ENCODE data around the gene IL4R. TPM values are rescaled to one million over a fixed set of nuclear protein-coding genes. Genes with fewer than 3 reads are reported as not detected.
"Not testable (repeated sequence)": the region's sequence is repeated elsewhere in the genome, so short reads cannot be mapped to it uniquely, and the experiment has no call there.

Gene IL4R
- total RNA-seq, 1 donor from 2014 or later = 34.5 TPM

GRCh38 chr16:27268376-27269299 is 45.1 kb upstream of the IL4R start, which contains the start of gene NSMCE1:
Gene NSMCE1, minus strand, starts transcription at chr16:27268772. Its CDS starts 11,202 bp downstream, at chr16:27257570.
- Mint-ChIP-seq H3K4me1 (ENCODE audit: unreplicated experiment) (peaks cover 12% of the 10 kb centered on the region), H3K27me3 (ENCODE audit: unreplicated experiment) (no peaks in the 10 kb centered on the region), H3K36me3 (ENCODE audit: unreplicated experiment) (no peaks in the 10 kb centered on the region), H3K9me3 (ENCODE audit: unreplicated experiment) (no peaks in the 10 kb centered on the region), H3K27ac (ENCODE audit: unreplicated experiment) (peak within 1 kb of the TSS; percentile 91), H3K4me3 (ENCODE audit: unreplicated experiment) (peak within 1 kb of the TSS; percentile 89)
- TF ChIP-seq CTCF (IDR thresholded peaks at IDR 0.05) = no peak
- DNase-seq (ENCODE audit: extremely low spot score, unreplicated experiment) = peak; percentile 95

- peak overlapping the region; percentile 91 for H3K27ac Mint-ChIP-seq (ENCODE audit: unreplicated experiment)
- no peaks in the 10 kb centered on the region for H3K9me3 Mint-ChIP-seq (ENCODE audit: unreplicated experiment)
- TF ChIP-seq CTCF (IDR thresholded peaks at IDR 0.05) = no peak
- H3K4me3 Mint-ChIP-seq (ENCODE audit: unreplicated experiment) = peak overlapping the region; percentile 89
- no peaks in the 10 kb centered on the region for H3K27me3 Mint-ChIP-seq (ENCODE audit: unreplicated experiment)
- H3K4me1 Mint-ChIP-seq (ENCODE audit: unreplicated experiment) = peaks cover 9% of the 10 kb centered on the region
- DNase-seq (ENCODE audit: extremely low spot score, unreplicated experiment) = peak; percentile 8
- no peaks in the 10 kb centered on the region for H3K36me3 Mint-ChIP-seq (ENCODE audit: unreplicated experiment)
These were observed 44.2 kb upstream of the IL4R start for GRCh38 chr16:27269300-27270150.

- Mint-ChIP-seq H3K4me1 (ENCODE audit: unreplicated experiment) (peaks cover 9% of the 10 kb centered on the region), H3K9me3 (ENCODE audit: unreplicated experiment) (no peaks in the 10 kb centered on the region), H3K4me3 (ENCODE audit: unreplicated experiment) (no peak overlapping the region), H3K36me3 (ENCODE audit: unreplicated experiment) (no peaks in the 10 kb centered on the region), H3K27me3 (ENCODE audit: unreplicated experiment) (no peaks in the 10 kb centered on the region), H3K27ac (ENCODE audit: unreplicated experiment) (no peak overlapping the region)
- peak; percentile 21 for DNase-seq (ENCODE audit: extremely low spot score, unreplicated experiment)
- no peak for TF ChIP-seq CTCF (IDR thresholded peaks at IDR 0.05)
These were observed 43.4 kb upstream of the IL4R start for GRCh38 chr16:27270349-27270748.

- Mint-ChIP-seq H3K4me1 (ENCODE audit: unreplicated experiment) (peaks cover 9% of the 10 kb centered on the region), H3K27ac (ENCODE audit: unreplicated experiment) (no peak overlapping the region), H3K9me3 (ENCODE audit: unreplicated experiment) (no peaks in the 10 kb centered on the region), H3K4me3 (ENCODE audit: unreplicated experiment) (no peak overlapping the region), H3K27me3 (ENCODE audit: unreplicated experiment) (no peaks in the 10 kb centered on the region), H3K36me3 (ENCODE audit: unreplicated experiment) (no peaks in the 10 kb centered on the region)
- no peak for TF ChIP-seq CTCF (IDR thresholded peaks at IDR 0.05)
- DNase-seq (ENCODE audit: extremely low spot score, unreplicated experiment) = no peak
These were observed 41.7 kb upstream of the IL4R start for GRCh38 chr16:27272076-27272475.

- H3K4me3 Mint-ChIP-seq (ENCODE audit: unreplicated experiment) = not testable (repeated sequence)
These were observed 41.1 kb upstream of the IL4R start for GRCh38 chr16:27272697-27273096.

More at GRCh38 chr16:27272697-27273096, 41.1 kb upstream of the IL4R start:
- not testable (repeated sequence) for H3K27me3 Mint-ChIP-seq (ENCODE audit: unreplicated experiment); H3K9me3 Mint-ChIP-seq (ENCODE audit: unreplicated experiment); H3K4me1 Mint-ChIP-seq (ENCODE audit: unreplicated experiment); H3K27ac Mint-ChIP-seq (ENCODE audit: unreplicated experiment); H3K36me3 Mint-ChIP-seq (ENCODE audit: unreplicated experiment)
- peak; percentile 19 for DNase-seq (ENCODE audit: extremely low spot score, unreplicated experiment)
